SK-N-MC (cell line): ENCODE measurements around the gene CNTN6.

Source experiments
- EZH2 ChIP-seq: fragments of 200-600 bp; sonication (generic); IDR thresholded peaks from one replicate; pipeline ENCODE4 v1.6.1; 2017; ENCODE audit warnings: antibody characterized with exemption
- POLR2AphosphoS5 ChIP-seq: IDR thresholded peaks from 2 replicates; pipeline ENCODE4 v1.6.1; 2012; ENCODE audit warnings: mild to moderate bottlenecking, low read depth, low read length, borderline replicate concordance

GRCh38 chr3:1447452-1447851 lies 354.6 kb downstream of the CNTN6 start:
- no peak for TF ChIP-seq EZH2
- TF ChIP-seq POLR2AphosphoS5: no peak; the same call in 1 of the 2 replicates
